GM18505 (cell line): Measurements from ENCODE around the gene PARP2.

ENCODE experiments used
- ATAC-seq: cut with Tn5 transposase; IDR thresholded peaks from one replicate; pipeline ENCODE4 v1.9.1; 2021; ENCODE audit not compliant: unreplicated experiment
- POLR2A ChIP-seq: IDR thresholded peaks from 4 replicates; pipeline ENCODE4 v1.6.1; 2011; ENCODE audit warnings: borderline replicate concordance; ENCODE audit not compliant: insufficient read depth, insufficient read length; ENCODE audit errors: extremely low read depth

The PARP2 gene

GRCh38 chr14:20397511-20397910 is 54.1 kb downstream of the PARP2 start:
- ATAC-seq = no peak
- no peak for TF ChIP-seq POLR2A

- ATAC-seq = no peak
- TF ChIP-seq POLR2A = no peak
These were observed 57.1 kb downstream of the PARP2 start for GRCh38 chr14:20400589-20400964.

GRCh38 chr14:20400965-20401593 is 57.6 kb downstream of the PARP2 start:
- no peak for ATAC-seq
- no peak for TF ChIP-seq POLR2A

GRCh38 chr14:20403521-20403920 is 60.1 kb downstream of the PARP2 start:
- no peak for TF ChIP-seq POLR2A
- ATAC-seq = no peak
